Measurements from ENCODE around the gene ZNF350.
A peak's percentile ranks its signal among the peaks of the same experiment; 100 is the strongest.
"Not testable (repeated sequence)": the region's sequence is repeated elsewhere in the genome, so short reads cannot be mapped to it uniquely, and the experiment has no call there.

The ZNF350 gene

DNA sequence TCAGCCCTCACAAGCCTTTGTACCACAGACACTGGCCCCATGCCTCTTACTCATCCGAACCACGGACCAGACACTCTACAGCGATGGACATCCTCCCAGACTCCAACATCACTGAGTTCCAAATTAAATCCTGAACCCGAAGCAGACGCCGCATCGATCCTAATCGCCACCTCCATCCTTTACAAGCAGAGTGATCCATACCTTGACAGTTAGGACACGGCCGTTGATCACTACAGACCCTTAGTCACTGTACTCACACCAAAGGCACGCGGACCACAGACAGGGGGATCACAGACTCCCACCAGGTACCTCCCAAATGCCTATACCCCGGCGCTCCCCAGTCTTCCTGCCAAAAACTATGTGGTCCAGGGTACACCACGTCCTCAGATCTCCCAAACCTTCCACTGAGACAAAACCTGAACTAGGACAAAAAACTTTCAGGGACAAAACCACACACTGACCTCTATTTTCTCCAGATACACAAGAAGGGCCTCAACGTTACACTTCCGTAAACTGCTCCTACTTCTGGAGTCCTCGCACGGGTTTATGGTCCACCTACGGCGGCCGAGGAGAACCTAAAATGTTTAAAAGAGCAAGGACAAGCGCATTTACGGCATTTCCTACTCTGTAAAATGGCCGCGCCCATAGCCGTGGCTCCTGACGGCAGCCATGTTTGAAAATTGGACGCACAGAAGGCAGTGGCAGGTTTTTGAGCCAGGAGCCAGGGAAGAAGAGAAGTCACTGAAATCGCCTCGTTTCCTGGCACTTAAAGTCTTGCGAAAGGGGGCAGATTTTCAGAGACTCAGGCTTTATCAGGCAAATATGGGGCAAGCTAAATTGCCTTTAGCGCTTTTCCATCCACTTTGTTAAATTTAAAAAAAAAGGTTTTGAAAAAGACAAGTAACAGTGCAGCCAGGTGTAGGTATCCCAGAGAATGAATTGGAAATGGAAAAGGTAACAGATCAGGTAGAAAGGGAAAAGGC, at the start of gene ZNF350:
TSS of gene ZNF350 (minus strand) at position 532 of the 983 bp plus-strand sequence. CDS start 12,480 bp downstream, outside the sequence.
- H3K9me3 ChIP-seq (ENCODE audit: control insufficient read depth in 2 of 2, low read length in 2 of 2), result peaks cover 10 to 36% of the 10 kb centered on the region in 2 donors

DNA sequence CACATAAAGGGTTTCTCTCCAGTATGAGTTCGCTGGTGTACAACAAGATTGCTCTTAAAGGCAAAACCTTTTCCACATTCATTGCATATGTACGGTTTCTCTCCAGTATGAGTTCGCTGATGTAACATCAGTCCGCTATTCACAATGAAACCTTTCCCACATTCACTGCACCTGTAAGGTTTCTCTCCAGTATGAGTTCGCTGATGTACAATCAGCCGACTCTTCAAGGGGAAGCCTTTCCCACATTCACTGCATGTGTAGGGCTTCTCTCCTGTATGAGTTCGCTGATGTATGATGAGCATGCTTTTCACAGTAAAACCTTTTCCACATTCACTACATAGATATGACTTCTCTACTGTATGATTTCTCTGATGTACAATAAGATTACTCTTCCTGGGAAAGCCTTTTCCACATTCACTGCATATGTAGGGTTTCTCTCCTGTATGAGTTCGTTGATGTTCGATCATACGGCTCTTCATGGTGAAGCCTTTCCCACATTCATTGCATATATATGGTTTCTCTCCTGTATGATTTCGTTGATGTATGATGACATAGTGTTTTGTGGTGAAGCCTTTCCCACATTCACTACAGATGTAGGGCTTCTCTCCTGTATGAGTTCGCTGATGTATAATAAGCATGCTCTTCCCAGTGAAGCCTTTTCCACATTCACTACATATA, 47.5 kb upstream of the ZNF350 start:
- Histone ChIP-seq H3K4me3 (ENCODE audit: low read length in 2 of 2) (peak overlapping the region; percentile 21 to 24), H3K9me3 (ENCODE audit: control insufficient read depth in 2 of 2, low read length in 2 of 2) (peaks cover 59 to 68% of the 10 kb centered on the region in 2 donors), H3K9ac (ENCODE audit: low read depth in 1 of 2, low read length in 2 of 2) (no peak overlapping the region), H3K27me3 (ENCODE audit: control insufficient read depth in 2 of 2, insufficient read depth in 2 of 2, low read length in 2 of 2) (no peaks in the 10 kb centered on the region), H3K36me3 (ENCODE audit: control insufficient read depth in 2 of 2, insufficient read depth in 2 of 2, low read length in 2 of 2) (peaks cover 49 to 55% of the 10 kb centered on the region in 2 donors), H3K4me1 (ENCODE audit: control insufficient read depth in 2 of 2, insufficient read depth in 2 of 2, low read length in 2 of 2) (no peaks in the 10 kb centered on the region), H3K27ac (ENCODE audit: low read depth in 2 of 2, low read length in 2 of 2) (no peak overlapping the region)

More for the DNA sequence above, at the start of gene ZNF350:
- Histone ChIP-seq H3K27ac (ENCODE audit: low read depth in 2 of 2, low read length in 2 of 2) (peak within 1 kb of the TSS; percentile 64 to 67), H3K4me3 (ENCODE audit: low read length in 2 of 2) (peak within 1 kb of the TSS; percentile 80 to 100), H3K9ac (ENCODE audit: low read depth in 1 of 2, low read length in 2 of 2) (peak within 1 kb of the TSS; percentile 80 to 94), H3K36me3 (ENCODE audit: control insufficient read depth in 2 of 2, insufficient read depth in 2 of 2, low read length in 2 of 2) (peaks cover 9 to 12% of the 10 kb centered on the region in 2 donors), H3K27me3 (ENCODE audit: control insufficient read depth in 2 of 2, insufficient read depth in 2 of 2, low read length in 2 of 2) (no peaks in the 10 kb centered on the region), H3K4me1 (ENCODE audit: control insufficient read depth in 2 of 2, insufficient read depth in 2 of 2, low read length in 2 of 2) (peaks cover 0 to 7% of the 10 kb centered on the region in 2 donors)

DNA sequence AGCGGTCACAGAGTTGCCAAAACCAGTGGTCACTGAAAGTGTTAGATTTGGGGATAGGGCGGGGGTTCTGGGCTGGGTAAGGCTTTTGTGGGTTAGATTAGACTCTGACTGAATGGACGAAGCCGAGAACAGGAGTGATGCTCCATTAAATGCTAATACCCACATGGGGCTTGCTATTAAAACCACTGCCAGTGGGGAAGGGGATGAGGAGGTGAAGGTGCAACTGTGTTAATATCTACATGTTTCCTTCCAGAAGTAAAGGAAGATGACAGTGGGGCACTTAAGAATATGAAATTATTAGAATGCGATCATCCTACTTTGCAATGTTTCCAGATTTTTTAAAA, 42.1 kb upstream of the ZNF350 start:
- Histone ChIP-seq H3K9ac (ENCODE audit: low read depth in 1 of 2, low read length in 2 of 2) (peak overlapping the region; percentile 91 to 94), H3K9me3 (ENCODE audit: control insufficient read depth in 2 of 2, low read length in 2 of 2) (peaks cover 23 to 28% of the 10 kb centered on the region in 2 donors), H3K4me1 (ENCODE audit: control insufficient read depth in 2 of 2, insufficient read depth in 2 of 2, low read length in 2 of 2) (no peaks in the 10 kb centered on the region), H3K27ac (ENCODE audit: low read depth in 2 of 2, low read length in 2 of 2) (peak overlapping the region; percentile 77 to 92), H3K4me3 (ENCODE audit: low read length in 2 of 2) (peak overlapping the region; percentile 93 to 97), H3K27me3 (ENCODE audit: control insufficient read depth in 2 of 2, insufficient read depth in 2 of 2, low read length in 2 of 2) (no peaks in the 10 kb centered on the region), H3K36me3 (ENCODE audit: control insufficient read depth in 2 of 2, insufficient read depth in 2 of 2, low read length in 2 of 2) (peaks cover 19 to 23% of the 10 kb centered on the region in 2 donors)

DNA sequence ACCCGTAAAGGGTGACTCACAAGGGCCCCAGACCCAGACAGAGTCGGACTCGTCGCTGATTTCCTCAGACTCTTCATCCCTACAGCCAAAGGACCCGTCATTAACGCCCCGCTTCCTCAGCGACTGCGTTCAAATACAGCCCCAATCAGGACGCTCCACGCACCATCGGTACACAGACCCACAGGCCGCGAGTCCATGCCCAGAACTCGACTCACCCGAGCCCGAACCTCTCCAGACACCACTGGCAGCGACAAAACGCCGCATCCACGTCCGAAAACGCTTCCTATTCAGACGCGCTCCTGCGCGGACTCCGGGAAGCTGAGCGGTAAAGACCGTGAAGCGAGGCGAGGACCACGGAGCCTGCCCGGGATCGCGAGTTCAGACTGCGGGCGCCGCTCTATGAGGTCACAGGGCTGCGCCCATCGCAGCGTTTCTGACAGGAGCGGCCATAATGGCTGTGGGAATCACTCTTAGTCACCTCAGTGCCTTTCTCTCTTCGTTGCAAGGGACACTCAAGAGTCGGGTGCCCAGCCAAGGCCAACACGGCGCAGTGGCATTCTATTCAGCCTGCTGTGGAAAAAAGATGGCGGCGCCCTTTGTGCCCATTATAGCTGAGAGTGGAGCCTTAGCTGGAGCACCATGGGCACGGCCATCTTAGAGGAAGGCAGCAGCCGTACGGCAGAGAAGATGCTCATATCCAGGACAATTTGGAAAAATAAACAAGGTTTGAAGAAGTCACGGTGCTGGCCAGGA, 41.6 kb upstream of the ZNF350 start, which contains the start of gene ZNF614:
TSS of gene ZNF614 (minus strand) at position 353 of the 753 bp plus-strand sequence. CDS start 2,634 bp downstream, outside the sequence.
- H3K27me3 ChIP-seq (ENCODE audit: control insufficient read depth in 2 of 2, insufficient read depth in 2 of 2, low read length in 2 of 2), result no peaks in the 10 kb centered on the region
- H3K9me3 ChIP-seq (ENCODE audit: control insufficient read depth in 2 of 2, low read length in 2 of 2), result peaks cover 23 to 26% of the 10 kb centered on the region in 2 donors
- H3K27ac ChIP-seq (ENCODE audit: low read depth in 2 of 2, low read length in 2 of 2), result peak within 1 kb of the TSS; percentile 77 to 92
- peak within 1 kb of the TSS; percentile 91 to 94 for H3K9ac ChIP-seq (ENCODE audit: low read depth in 1 of 2, low read length in 2 of 2)
- no peaks in the 10 kb centered on the region for H3K4me1 ChIP-seq (ENCODE audit: control insufficient read depth in 2 of 2, insufficient read depth in 2 of 2, low read length in 2 of 2)
- peak within 1 kb of the TSS; percentile 93 to 97 for H3K4me3 ChIP-seq (ENCODE audit: low read length in 2 of 2)
- peaks cover 24 to 25% of the 10 kb centered on the region in 2 donors for H3K36me3 ChIP-seq (ENCODE audit: control insufficient read depth in 2 of 2, insufficient read depth in 2 of 2, low read length in 2 of 2)

DNA sequence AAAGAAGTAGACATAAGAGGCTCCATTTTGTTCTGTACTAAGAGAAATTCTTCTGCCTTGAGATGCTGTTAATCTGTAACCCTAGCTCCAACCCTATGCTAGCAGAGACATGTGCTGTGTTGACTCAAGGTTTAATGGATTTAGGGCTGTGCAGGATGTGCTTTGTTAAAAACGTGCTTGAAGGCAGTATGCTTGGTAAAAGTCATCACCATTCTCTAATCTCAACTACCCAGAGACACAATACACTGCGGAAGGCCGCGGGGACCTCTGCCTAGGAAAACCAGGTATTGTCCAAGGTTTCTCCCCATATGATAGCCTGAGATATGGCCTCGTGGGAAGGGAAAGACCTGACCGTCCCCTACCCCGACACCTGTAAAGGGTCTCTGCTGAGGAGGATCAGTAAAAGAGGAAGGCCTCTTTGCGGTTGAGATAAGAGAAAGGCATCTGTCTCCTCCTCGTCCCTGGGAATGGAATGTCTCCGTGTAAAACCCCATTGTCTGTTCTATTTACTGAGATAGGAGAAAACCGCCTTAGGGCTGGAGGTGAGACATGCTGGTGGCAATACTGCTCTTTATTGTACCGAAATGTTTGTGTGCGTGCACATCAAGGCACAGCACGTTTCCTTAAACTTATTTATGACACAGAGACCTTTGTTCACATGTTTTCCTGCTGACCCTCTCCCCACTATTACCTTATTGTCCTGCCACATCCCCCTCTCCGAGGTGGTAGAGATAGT, 39.8 kb upstream of the ZNF350 start:
- not testable (repeated sequence) for H3K4me3 ChIP-seq (ENCODE audit: low read length in 2 of 2); H3K27ac ChIP-seq (ENCODE audit: low read depth in 2 of 2, low read length in 2 of 2); H3K27me3 ChIP-seq (ENCODE audit: control insufficient read depth in 2 of 2, insufficient read depth in 2 of 2, low read length in 2 of 2); H3K4me1 ChIP-seq (ENCODE audit: control insufficient read depth in 2 of 2, insufficient read depth in 2 of 2, low read length in 2 of 2); H3K9ac ChIP-seq (ENCODE audit: low read depth in 1 of 2, low read length in 2 of 2)
- peaks cover 30 to 34% of the 10 kb centered on the region in 2 donors for H3K36me3 ChIP-seq (ENCODE audit: control insufficient read depth in 2 of 2, insufficient read depth in 2 of 2, low read length in 2 of 2)
- H3K9me3 ChIP-seq (ENCODE audit: control insufficient read depth in 2 of 2, low read length in 2 of 2), result peaks cover 21 to 24% of the 10 kb centered on the region in 2 donors

DNA sequence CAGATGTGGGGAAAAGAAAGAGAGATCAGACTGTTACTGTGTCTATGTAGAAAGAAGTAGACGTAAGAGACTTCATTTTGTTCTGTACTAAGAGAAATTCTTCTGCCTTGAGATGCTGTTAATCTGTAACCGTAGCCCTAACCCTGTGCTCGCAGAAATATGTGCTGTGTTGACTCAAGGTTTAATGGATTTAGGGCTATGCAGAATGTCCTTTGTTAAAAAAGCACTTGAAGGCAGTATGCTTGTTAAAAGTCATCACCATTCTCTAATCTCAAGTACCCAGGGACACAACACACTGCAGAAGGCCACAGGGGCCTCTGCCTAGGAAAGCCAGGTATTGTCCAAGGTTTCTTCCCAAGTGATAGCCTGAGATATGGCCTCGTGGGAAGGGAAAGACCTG, 37.8 kb upstream of the ZNF350 start:
- not testable (repeated sequence) for H3K27ac ChIP-seq (ENCODE audit: low read depth in 2 of 2, low read length in 2 of 2); H3K4me3 ChIP-seq (ENCODE audit: low read length in 2 of 2); H3K9ac ChIP-seq (ENCODE audit: low read depth in 1 of 2, low read length in 2 of 2); H3K27me3 ChIP-seq (ENCODE audit: control insufficient read depth in 2 of 2, insufficient read depth in 2 of 2, low read length in 2 of 2); H3K4me1 ChIP-seq (ENCODE audit: control insufficient read depth in 2 of 2, insufficient read depth in 2 of 2, low read length in 2 of 2)
- Histone ChIP-seq H3K36me3 (ENCODE audit: control insufficient read depth in 2 of 2, insufficient read depth in 2 of 2, low read length in 2 of 2) (peaks cover 46 to 53% of the 10 kb centered on the region in 2 donors), H3K9me3 (ENCODE audit: control insufficient read depth in 2 of 2, low read length in 2 of 2) (peaks cover 34 to 38% of the 10 kb centered on the region in 2 donors)

DNA sequence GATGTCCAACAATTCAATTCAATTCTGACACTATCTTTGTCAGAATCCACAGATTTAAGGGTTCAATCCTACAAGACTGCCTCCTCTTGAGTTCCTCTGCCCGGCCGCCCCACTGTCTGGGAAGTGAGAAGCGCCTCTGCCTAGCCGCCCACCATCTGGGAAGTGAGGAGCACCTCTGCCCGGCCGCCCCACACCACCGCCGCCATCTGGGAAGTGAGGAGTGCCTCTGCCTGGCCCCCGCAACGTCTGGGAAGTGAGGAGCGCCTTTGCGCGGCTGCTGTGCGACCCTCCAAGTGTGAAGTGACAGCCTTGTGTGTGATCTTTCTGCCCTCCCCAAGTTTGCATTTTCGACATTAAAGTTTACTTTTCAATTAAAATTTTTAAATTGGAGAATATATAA, 35.6 kb upstream of the ZNF350 start:
- peaks cover 64 to 72% of the 10 kb centered on the region in 2 donors for H3K36me3 ChIP-seq (ENCODE audit: control insufficient read depth in 2 of 2, insufficient read depth in 2 of 2, low read length in 2 of 2)
- no peak overlapping the region for H3K9ac ChIP-seq (ENCODE audit: low read depth in 1 of 2, low read length in 2 of 2)
- H3K27ac ChIP-seq (ENCODE audit: low read depth in 2 of 2, low read length in 2 of 2), result no peak overlapping the region
- H3K9me3 ChIP-seq (ENCODE audit: control insufficient read depth in 2 of 2, low read length in 2 of 2), result peaks cover 51 to 55% of the 10 kb centered on the region in 2 donors
- H3K4me3 ChIP-seq (ENCODE audit: low read length in 2 of 2), result no peak overlapping the region
- no peaks in the 10 kb centered on the region for H3K4me1 ChIP-seq (ENCODE audit: control insufficient read depth in 2 of 2, insufficient read depth in 2 of 2, low read length in 2 of 2)
- H3K27me3 ChIP-seq (ENCODE audit: control insufficient read depth in 2 of 2, insufficient read depth in 2 of 2, low read length in 2 of 2), result no peaks in the 10 kb centered on the region

DNA sequence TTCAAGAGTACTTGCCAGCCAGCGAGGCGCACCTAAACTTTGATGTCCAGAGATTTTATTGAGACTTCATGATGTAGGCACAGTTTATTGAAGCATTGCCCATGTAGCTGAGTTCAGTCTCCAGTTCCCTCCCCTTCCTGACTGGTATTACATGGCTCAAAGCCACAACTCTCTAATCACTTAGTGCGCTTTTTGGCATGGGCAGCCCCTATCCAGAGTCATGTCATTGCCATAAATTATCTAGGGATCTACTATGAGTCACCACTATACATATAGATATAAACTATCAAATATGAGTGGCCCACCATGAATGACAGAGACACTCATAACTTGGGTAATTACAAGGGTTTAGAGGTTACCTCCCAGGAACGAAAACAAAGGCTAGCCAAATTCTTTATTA, 33.9 kb upstream of the ZNF350 start:
- peaks cover 75 to 87% of the 10 kb centered on the region in 2 donors for H3K36me3 ChIP-seq (ENCODE audit: control insufficient read depth in 2 of 2, insufficient read depth in 2 of 2, low read length in 2 of 2)
- peak overlapping the region; percentile 10 to 14 for H3K4me3 ChIP-seq (ENCODE audit: low read length in 2 of 2)
- H3K9ac ChIP-seq (ENCODE audit: low read depth in 1 of 2, low read length in 2 of 2), result no peak overlapping the region
- no peaks in the 10 kb centered on the region for H3K27me3 ChIP-seq (ENCODE audit: control insufficient read depth in 2 of 2, insufficient read depth in 2 of 2, low read length in 2 of 2)
- H3K9me3 ChIP-seq (ENCODE audit: control insufficient read depth in 2 of 2, low read length in 2 of 2), result peaks cover 64 to 71% of the 10 kb centered on the region in 2 donors
- H3K27ac ChIP-seq (ENCODE audit: low read depth in 2 of 2, low read length in 2 of 2), result no peak overlapping the region
- no peaks in the 10 kb centered on the region for H3K4me1 ChIP-seq (ENCODE audit: control insufficient read depth in 2 of 2, insufficient read depth in 2 of 2, low read length in 2 of 2)

DNA sequence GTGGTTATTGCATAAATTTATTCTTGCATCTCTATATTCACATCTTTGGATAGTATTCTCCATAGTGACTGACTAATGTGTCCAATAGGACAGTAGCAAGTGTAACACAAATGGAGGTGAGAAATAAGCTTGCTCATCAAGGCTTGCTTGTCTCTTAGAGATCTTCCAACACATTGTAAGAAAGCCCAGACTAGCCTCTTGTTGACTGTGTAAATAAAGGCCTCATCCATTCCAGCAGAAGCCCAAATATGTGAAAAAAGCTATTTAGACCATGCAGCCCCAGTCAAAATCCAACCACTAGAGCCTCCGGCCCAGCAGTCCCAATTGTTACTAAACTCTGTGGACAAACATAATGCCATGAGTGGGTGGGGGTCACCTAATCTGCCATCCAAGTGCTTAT, 24.0 kb upstream of the ZNF350 start:
- peaks cover 4 to 7% of the 10 kb centered on the region in 2 donors for H3K36me3 ChIP-seq (ENCODE audit: control insufficient read depth in 2 of 2, insufficient read depth in 2 of 2, low read length in 2 of 2)
- peaks cover 10 to 16% of the 10 kb centered on the region in 2 donors for H3K9me3 ChIP-seq (ENCODE audit: control insufficient read depth in 2 of 2, low read length in 2 of 2)
- H3K27me3 ChIP-seq (ENCODE audit: control insufficient read depth in 2 of 2, insufficient read depth in 2 of 2, low read length in 2 of 2), result no peaks in the 10 kb centered on the region
- H3K4me3 ChIP-seq (ENCODE audit: low read length in 2 of 2), result no peak overlapping the region
- no peak overlapping the region for H3K27ac ChIP-seq (ENCODE audit: low read depth in 2 of 2, low read length in 2 of 2)
- peaks cover 3 to 4% of the 10 kb centered on the region in 2 donors for H3K4me1 ChIP-seq (ENCODE audit: control insufficient read depth in 2 of 2, insufficient read depth in 2 of 2, low read length in 2 of 2)
- H3K9ac ChIP-seq (ENCODE audit: low read depth in 1 of 2, low read length in 2 of 2), result no peak overlapping the region

Data from mucosa of rectum (tissue), 2 donors.